GM11168 (cell line): ENCODE data around the gene FCMR.

Experiments
- in situ Hi-C: fragments of 300-500 bp; cut with MboI; formaldehyde crosslinking; loops from one replicate; pipeline ENCODE4 v1.12.0; 2022; ENCODE audit warnings: low sequenced_read_pairs; ENCODE audit not compliant: unreplicated experiment

The FCMR gene

DNA sequence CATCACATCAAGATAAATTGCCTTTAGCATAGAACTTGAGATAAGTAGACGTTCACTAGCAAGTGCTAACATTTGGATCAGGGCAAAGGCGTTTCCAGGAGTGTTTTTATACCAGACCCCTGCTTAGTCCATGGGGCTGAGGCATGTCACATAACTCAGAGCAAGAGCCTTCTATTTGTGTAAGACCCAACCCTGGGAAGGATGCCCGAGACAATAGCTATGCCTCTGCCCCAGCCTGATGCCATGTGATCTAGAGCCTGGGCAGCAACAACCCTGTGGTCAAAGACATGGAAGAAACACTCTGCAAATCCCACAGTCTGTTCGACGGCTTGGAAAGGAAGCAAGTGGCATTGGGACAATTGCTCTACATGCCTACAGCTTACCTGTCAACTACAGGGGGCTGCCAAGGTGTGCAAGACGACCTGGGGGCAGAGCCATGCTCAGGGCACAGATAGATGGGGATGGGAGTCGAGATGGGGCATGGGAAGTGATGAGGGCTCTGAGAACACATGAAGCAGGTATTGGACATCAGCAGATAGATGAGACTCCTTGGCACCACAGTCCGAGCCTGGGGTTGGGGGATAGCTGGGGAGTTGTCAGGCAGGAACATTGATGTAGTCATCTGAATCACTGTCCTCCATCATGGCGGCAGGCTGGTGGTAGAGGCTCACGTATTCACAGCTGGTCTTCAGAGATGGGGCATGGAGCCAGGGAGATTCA lies 17.2 kb downstream of the FCMR start:
- in situ Hi-C loops: no loop called here

GRCh38 chr1:206903687-206904086 lies 18.1 kb downstream of the FCMR start:
- in situ Hi-C loops: no loop called here

- in situ Hi-C loops: no loop called here
Measured at GRCh38 chr1:206902702-206903101, 19.0 kb downstream of the FCMR start.

DNA sequence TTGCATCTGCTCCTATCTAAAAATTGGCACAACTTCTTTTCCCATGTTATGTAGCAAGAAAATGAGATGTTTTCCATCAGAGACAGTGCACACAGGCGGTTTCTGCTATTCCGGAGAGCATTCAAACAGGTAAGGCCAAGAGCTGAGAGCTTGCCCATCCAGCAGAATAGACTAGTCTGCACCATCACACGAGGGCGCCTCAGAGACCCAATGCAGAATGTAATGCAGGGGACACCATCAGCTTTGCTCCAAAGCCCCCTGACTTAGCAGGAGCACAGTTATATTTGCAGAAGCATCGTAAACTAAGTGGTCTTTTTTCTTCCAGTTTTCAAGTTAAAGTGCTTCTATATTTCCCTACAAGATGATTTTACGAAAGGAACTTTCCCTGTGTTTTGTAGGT lies 19.8 kb downstream of the FCMR start:
- in situ Hi-C loops: no loop called here

DNA sequence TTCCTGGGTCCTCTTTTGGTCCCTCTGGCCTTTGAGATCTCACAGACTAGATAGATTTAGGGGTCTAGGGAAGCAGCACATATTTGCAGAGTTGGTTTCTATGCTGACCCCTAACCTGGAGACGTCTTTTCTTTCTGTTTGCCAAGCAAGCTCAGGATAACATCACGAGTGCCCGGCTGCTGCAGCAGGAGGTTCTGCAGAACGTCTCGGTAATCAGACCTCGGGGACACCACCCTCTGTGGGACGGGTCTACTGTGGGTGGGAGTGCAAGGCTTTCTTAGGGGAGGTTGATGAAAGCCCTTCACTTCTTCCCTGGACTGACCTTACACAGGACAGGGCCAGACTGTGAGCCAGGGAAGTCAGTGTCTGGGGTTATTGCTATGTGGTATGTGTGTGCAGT lies 21.6 kb downstream of the FCMR start:
- in situ Hi-C loops: no loop called here

- in situ Hi-C loops: no loop called here
Measured at GRCh38 chr1:206899717-206900116, 22.0 kb downstream of the FCMR start.

DNA sequence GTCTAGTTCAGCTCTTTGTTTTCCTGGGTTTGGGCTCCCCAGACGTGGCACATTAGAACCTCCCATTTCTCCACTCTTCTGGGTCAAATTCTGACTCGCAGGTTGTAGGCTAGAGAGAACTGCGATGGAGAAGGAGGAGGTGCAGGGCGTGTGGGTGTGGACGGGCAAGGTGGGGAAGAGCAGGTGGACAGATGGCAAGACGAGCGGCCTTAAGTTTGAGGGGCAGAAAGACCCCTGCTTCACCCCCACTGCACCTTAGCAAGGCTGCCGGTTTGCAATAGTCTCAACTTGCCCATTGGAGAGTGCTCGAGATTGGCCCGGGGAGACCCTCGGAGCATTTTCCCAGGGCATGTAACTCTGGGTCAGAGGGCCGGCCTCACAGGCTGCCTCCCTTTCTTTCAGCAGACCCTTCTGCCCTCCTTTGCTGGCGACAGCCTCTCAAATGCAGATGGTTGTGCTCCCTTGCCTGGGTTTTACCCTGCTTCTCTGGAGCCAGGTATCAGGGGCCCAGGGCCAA lies 22.8 kb downstream of the FCMR start:
- in situ Hi-C loops: no loop called here

GRCh38 chr1:206898089-206898914 lies 23.4 kb downstream of the FCMR start:
- in situ Hi-C loops: no loop called here

DNA sequence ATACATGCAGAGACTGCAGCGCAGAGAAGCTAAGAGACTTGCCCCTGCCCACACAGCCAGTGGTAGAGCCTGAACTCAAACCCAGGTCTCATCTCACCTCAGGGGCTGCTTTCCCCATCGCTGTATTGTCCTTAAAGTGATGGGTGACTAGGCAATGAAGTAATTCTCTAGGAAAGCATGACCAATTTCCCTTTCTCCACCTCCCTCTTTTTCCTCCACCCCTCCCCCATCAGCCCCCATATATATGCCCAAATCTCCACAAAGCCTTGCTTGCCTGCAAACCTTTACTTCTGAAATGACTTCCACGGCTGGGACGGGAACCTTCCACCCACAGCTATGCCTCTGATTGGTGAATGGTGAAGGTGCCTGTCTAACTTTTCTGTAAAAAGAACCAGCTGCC lies 24.6 kb downstream of the FCMR start, which contains the start of gene IL24:
Gene IL24, plus strand, starts transcription at position 269 of the 400 bp plus-strand sequence. CDS start 390 bp downstream, outside the sequence.
- in situ Hi-C loops: no loop called here

- in situ Hi-C loops: no loop called here
Measured at GRCh38 chr1:206896261-206896660, 25.5 kb downstream of the FCMR start.

GRCh38 chr1:206895837-206896242 lies 25.9 kb downstream of the FCMR start:
- in situ Hi-C loops: no loop called here

- in situ Hi-C loops: no loop called here
Measured at GRCh38 chr1:206895325-206895724, 26.4 kb downstream of the FCMR start.

GRCh38 chr1:206893380-206893779 lies 28.4 kb downstream of the FCMR start:
- in situ Hi-C loops: no loop called here

- in situ Hi-C loops: no loop called here
Measured at GRCh38 chr1:206892351-206892984, 29.3 kb downstream of the FCMR start.

DNA sequence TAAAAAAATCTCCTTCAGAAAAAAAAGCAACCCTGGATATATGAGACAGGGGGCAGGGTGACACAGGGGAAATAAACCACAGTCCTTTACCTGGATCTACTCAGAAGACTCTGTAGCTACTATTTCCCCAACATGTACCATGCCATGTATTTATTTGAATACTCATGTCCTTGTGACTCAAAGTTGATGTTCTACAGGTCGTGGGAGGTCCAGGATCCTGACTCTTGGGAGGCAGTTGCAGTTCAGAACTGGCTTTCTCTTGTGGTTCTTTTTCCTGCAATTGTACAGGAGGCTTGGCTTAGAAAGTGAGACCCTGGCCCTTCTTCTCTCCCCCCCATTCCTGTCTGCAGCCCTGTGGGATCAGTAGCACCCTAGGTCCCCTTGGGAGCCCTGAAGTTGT lies 30.3 kb downstream of the FCMR start:
- in situ Hi-C loops: no loop called here

GRCh38 chr1:206890125-206891060 lies 31.3 kb downstream of the FCMR start:
- in situ Hi-C loops: no loop called here

- in situ Hi-C loops: no loop called here
Measured at GRCh38 chr1:206887701-206888100, 34.0 kb downstream of the FCMR start.

DNA sequence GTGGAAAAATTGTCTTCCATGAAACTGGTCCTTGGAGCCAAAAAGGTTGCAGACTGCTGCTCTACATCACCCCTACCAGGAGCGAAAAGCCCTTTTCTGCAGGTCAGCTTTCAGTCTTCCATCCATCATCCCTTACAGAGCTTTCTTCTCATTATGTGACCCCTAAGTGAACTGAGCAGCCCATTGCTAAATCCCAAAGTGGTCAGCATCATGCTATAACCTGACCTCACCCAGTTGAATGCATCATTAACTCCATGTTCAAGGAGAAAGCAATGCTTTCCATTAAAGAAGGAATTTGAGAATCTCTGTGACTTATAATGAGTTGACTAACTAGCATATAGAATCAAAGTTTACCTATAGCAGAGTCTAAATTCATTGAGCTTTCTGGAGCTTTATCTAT lies 34.9 kb downstream of the FCMR start:
- in situ Hi-C loops: no loop called here

GRCh38 chr1:206885341-206886060 lies 36.2 kb downstream of the FCMR start:
- in situ Hi-C loops: no loop called here
